Tibial artery (tissue), 4 donors: Measurements from ENCODE around the gene SCAF8.
"Not testable (repeated sequence)": the region's sequence is repeated elsewhere in the genome, so short reads cannot be mapped to it uniquely, and the experiment has no call there.

Experiments
- DNase-seq, 2 donors: peaks; one replicate each; pipeline ENCODE4 v3.0.0-alpha.2; 2019
- H3K27ac ChIP-seq, 2 donors: fragments of 200-600 bp; sonication (generic) in 1 of 2; 1 replicate in 1 of 2; 2 replicates in 1 of 2; pipeline ENCODE4 v1.5.1; 2018 to 2019; ENCODE audit warnings: mild to moderate bottlenecking in 1 of 2
- H3K27me3 ChIP-seq, 2 donors: fragments of 200-600 bp; sonication (generic) in 1 of 2; one replicate each; pipeline versions ENCODE4 v1.5.1 to v1.6.0; 2016 to 2019
- H3K36me3 ChIP-seq, 3 donors: fragments of 200-600 bp; sonication (generic) in 2 of 3; one replicate each; pipeline ENCODE4 v1.5.1; 2016 to 2019; ENCODE audit warnings: mild to moderate bottlenecking in 2 of 3
- H3K4me1 ChIP-seq, 4 donors: fragments of 200-600 bp; sonication (generic) in 2 of 4; 1 replicate in 3 of 4; 2 replicates in 1 of 4; pipeline ENCODE4 v1.5.1; 2016 to 2019
- H3K4me3 ChIP-seq, 2 donors: fragments of 200-600 bp; sonication (generic) in 1 of 2; 1 replicate in 1 of 2; 2 replicates in 1 of 2; pipeline ENCODE4 v1.5.1; 2018 to 2019; ENCODE audit warnings: mild to moderate bottlenecking in 2 of 2
- H3K9me3 ChIP-seq, 3 donors: fragments of 200-600 bp; sonication (generic) in 1 of 3; one replicate each; pipeline ENCODE4 v1.5.1; 2016 to 2019
- CTCF ChIP-seq, 2 experiments: fragments of 200-600 bp in 1 of 2; fragments of 450-650 bp in 1 of 2; IDR thresholded peaks; one replicate each; pipeline ENCODE4 v1.5.1; 2017 to 2019; ENCODE audit warnings: antibody characterized with exemption in 2 of 2, mild to moderate bottlenecking in 1 of 2, moderate library complexity in 1 of 2
- intact Hi-C: fragments of 100-400 bp; cut with DNase I; formaldehyde crosslinking; loops from one replicate; pipeline ENCODE4 v1.15.0; 2023; ENCODE audit warnings: low total_unique reads

The SCAF8 gene

GRCh38 chr6:154715446-154715845 lies 17.8 kb upstream of the SCAF8 start:
- no peaks in the 10 kb centered on the region for H3K4me1 ChIP-seq
- no peak overlapping the region for H3K27ac ChIP-seq
- no peak for TF ChIP-seq CTCF (IDR thresholded peaks at IDR 0.05)
- H3K4me3 ChIP-seq = no peak overlapping the region
- peaks cover 0 to 4% (median 3%) of the 10 kb centered on the region in 3 donors for H3K9me3 ChIP-seq
- intact Hi-C loops = no loop called here
- H3K36me3 ChIP-seq = no peaks in the 10 kb centered on the region
- H3K27me3 ChIP-seq = no peaks in the 10 kb centered on the region
- DNase-seq = no peak

- H3K9me3 ChIP-seq, H3K4me3 ChIP-seq, H3K27me3 ChIP-seq, DNase-seq, H3K27ac ChIP-seq, H3K4me1 ChIP-seq, intact Hi-C loops, H3K36me3 ChIP-seq: not testable (repeated sequence)
These were observed 16.9 kb upstream of the SCAF8 start for GRCh38 chr6:154716350-154716749.

- no peak for TF ChIP-seq CTCF (IDR thresholded peaks at IDR 0.05)
These were observed 13.8 kb upstream of the SCAF8 start for GRCh38 chr6:154719433-154719832.

GRCh38 chr6:154719854-154720253 lies 13.4 kb upstream of the SCAF8 start:
- no peak for TF ChIP-seq CTCF (IDR thresholded peaks at IDR 0.05)
- Histone ChIP-seq H3K9me3 (peaks cover 0 to 6% (median 4%) of the 10 kb centered on the region in 3 donors), H3K4me3 (no peak overlapping the region)

More at GRCh38 chr6:154719433-154719832, 13.8 kb upstream of the SCAF8 start:
- intact Hi-C loops = no loop called here
- DNase-seq = no peak
- Histone ChIP-seq H3K36me3 (no peaks in the 10 kb centered on the region), H3K9me3 (peaks cover 0 to 6% (median 4%) of the 10 kb centered on the region in 3 donors), H3K27me3 (no peaks in the 10 kb centered on the region), H3K4me3 (no peak overlapping the region), H3K27ac (no peak overlapping the region), H3K4me1 (no peaks in the 10 kb centered on the region)

GRCh38 chr6:154721460-154721859 lies 11.8 kb upstream of the SCAF8 start:
- Histone ChIP-seq H3K9me3 (peaks cover 0 to 6% (median 4%) of the 10 kb centered on the region in 3 donors), H3K4me1 (no peaks in the 10 kb centered on the region), H3K36me3 (no peaks in the 10 kb centered on the region), H3K27ac (no peak overlapping the region), H3K27me3 (no peaks in the 10 kb centered on the region), H3K4me3 (no peak overlapping the region)
- no peak for DNase-seq
- no peak for TF ChIP-seq CTCF (IDR thresholded peaks at IDR 0.05)
- intact Hi-C loops = no loop called here

More at GRCh38 chr6:154719854-154720253, 13.4 kb upstream of the SCAF8 start:
- Histone ChIP-seq H3K36me3 (no peaks in the 10 kb centered on the region), H3K27ac (no peak overlapping the region), H3K27me3 (no peaks in the 10 kb centered on the region), H3K4me1 (no peaks in the 10 kb centered on the region)
- intact Hi-C loops = no loop called here
- DNase-seq = no peak

- Histone ChIP-seq H3K27me3 (no peaks in the 10 kb centered on the region), H3K4me1 (peaks cover 0 to 4% (median 2%) of the 10 kb centered on the region in 4 donors), H3K36me3 (no peaks in the 10 kb centered on the region), H3K4me3 (no peak overlapping the region), H3K9me3 (no peaks in the 10 kb centered on the region), H3K27ac (no peak overlapping the region)
- DNase-seq = no peak
- intact Hi-C loops = no loop called here
- no peak for TF ChIP-seq CTCF (IDR thresholded peaks at IDR 0.05)
These were observed 6.3 kb upstream of the SCAF8 start for GRCh38 chr6:154726887-154727286.
